ENCODE results near the gene GABRP.
A peak's percentile ranks its signal among the peaks of the same experiment; 100 is the strongest.
"Not testable (repeated sequence)": the region's sequence is repeated elsewhere in the genome, so short reads cannot be mapped to it uniquely, and the experiment has no call there.

The GABRP gene

DNA sequence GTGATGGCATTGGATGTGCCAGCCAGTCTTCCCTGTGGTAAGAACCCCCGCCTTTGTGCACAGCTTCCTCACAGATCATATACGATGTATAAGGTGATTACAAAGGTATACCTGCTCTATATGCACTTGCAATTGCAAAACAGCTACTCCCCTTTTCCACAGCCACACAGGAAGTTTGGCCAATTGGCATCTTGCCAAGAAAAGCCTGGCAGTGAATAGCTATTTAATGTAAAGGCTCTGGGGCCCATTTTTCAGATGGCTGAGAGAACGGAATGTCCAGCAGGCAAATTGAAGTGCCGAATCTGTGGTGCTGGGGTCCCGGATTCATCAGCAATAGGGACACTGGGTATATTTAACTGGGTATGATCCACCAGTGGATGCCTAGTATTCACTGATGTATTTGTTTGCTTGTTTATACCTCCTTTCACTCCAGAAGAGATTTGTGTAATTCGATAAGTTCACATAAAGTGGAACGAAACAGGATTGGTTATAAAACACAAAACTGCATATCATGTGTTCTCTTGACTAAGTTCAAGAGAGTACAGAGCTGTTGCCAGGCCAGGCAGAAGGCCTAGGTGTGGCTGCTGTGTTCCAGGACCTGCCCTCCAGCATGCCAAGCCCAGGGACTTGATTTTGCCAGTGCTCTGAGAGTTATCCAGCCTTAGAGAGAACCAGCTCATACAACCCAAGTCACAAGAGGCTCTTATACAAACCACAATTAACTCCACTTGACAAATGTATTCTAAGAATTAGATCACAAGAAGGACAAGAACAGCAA, 27.7 kb upstream of the GABRP start:
- no peak for DNase-seq

DNA sequence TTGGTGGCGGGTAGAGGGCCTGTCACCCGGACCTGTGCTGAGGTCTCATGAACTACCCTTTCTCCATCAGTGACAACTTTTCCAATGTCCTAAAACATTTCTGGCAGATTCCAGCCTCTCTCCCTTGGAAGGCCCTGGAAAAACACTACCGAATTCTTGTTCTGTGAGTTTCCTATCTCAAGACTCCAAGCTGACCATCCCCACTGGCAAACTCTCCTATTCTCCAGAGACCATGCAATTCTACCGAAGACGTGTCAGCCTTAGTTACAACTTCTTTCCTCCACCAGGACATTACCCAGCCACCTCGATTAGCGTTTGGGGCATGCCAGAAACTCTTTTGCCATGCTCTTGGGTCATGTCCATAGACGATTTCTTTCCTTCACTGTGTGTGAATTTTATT, 26.8 kb upstream of the GABRP start:
- DNase-seq, result no peak

DNA sequence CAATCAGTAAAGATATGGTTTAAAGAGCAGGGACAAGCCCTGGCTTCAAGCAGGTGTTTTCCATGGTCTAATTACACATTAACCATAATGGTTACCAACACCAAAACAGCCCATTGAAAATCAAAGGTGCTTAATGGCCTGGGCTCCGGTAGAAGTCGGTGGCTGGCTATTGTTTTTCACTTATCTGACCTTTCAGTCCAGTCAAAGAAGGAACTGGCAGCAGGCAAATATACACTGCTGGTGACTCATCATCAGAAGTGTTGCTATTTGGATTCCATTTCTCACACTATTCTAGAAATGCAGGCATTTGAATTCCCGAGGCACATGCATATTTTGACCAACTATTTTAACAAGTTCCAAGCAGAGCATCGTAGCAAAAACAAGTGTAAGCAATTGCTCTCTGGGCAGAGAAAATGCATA, 26.3 kb upstream of the GABRP start:
- DNase-seq, result no peak

DNA sequence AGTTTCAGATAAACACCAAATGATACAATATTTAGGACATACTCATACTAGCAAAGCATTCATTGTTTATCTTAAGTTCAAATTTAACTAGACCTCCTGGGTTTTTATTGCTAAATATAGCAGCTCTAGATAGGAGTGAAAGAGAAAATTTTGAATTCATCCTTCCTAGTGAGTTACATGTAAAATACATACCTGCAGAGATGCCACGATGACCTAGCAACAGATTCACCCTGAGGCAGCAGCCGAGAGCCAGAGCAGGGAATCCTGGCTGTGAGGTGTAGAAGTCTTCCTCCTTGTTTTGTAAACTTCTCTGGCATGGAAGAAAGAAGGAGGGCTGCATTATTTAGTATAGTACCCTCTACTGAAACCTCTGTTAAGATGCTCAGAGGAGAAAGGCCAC, 25.9 kb upstream of the GABRP start:
- no peak for DNase-seq

DNA sequence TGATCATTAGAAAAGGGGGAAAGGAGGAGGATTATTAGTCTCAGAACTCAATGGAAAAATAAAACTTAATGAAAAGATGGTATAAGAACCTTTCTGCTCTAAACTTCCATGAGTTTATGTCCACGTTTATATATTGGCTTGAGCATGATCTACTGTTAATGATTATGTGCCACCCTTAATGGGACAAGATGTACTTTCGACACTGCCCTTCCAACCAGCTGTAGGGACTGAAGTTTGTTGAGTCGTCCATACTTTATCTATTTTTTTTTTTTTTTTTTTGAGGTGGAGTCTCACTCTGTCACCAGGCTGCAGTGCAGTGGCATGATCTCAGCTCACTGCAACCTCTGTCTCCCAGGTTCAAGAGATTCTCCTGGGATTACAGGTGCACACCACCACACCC, 25.0 kb upstream of the GABRP start:
- DNase-seq, result no peak

DNA sequence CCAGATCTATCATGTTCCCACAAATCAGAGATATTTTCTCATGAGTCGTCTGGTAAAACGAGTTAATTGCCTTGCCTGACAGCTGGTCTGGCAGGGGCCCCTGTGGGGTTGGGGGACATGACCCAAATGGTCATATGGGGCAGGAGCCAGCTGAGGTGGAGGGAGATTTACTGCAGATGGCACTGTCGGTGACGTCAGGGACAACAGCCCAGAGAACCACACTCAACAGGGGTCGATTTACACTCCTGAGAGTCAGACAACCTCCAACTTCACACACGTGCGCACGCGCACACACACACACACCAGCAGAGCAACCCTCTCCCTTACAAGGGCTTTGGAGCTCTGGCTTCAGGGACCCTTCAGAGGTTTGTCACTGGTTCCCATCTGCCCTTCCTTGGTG, 23.4 kb upstream of the GABRP start:
- no peak for DNase-seq

DNA sequence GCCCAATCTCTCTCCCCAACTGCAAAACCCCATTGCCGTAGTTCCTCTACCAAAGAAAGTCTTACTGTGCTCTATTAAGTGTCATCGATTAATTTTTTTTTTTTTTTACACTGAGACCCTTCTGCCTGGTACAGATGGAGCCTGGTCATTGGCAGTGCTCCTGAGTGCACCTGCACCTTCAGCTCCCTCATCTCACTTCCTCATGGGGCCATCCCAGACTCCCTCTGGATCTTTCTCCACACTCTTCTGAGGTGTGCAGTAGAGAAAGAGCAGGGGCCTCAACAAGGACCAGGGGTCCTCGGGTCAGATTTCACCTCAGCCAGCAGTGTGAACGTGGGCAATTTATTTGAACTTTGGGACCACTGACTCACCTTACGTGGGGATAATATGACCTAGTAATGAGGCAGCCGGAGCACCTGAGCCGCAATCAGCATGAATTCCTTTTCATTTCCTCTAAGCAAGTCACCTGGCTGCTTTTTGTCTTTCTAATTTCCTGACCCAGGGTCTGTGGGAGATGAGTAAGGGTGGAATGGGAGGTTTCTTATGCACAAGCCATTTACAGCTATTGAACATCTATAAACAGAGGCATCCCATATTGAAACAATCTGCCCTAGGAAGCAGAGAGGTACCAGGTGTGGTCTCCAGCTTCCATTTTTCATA, 22.3 kb upstream of the GABRP start:
- no peak for DNase-seq

DNA sequence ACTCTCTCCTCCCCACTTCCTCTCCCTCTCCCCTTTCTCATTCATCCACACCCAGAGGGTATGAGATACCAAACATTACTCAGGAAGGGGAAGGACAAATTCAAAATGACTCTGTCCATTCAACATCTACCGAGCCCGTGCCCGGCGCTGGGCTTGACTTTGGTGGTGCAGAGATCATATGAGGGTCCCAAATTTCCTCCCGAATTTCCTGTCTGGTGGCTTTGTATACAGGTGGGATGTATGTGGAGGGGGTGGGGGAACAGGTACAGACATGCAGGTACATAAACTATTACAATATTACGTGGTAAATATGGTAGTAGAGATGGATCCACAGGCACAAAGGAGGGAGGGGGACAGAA, 21.8 kb upstream of the GABRP start:
- DNase-seq, result no peak

DNA sequence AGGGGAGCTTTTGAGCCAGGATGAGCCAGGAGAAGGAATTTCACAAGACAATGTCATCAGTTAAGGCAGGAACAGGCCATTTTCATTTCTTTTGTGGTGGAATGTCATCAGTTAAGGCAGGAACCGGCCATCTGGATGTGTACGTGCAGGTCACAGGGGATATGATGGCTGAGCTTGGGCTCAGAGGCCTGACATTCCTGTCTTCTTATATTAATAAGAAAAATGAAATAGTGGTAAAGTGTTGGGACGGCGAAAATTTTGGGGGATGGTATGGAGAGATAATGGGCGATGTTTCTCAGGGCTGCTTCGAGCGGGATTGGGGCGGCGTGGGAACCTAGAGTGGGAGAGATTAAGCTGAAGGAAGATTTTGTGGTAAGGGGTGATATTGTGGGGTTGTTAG, 21.2 kb upstream of the GABRP start:
- DNase-seq, result not testable (repeated sequence)

DNA sequence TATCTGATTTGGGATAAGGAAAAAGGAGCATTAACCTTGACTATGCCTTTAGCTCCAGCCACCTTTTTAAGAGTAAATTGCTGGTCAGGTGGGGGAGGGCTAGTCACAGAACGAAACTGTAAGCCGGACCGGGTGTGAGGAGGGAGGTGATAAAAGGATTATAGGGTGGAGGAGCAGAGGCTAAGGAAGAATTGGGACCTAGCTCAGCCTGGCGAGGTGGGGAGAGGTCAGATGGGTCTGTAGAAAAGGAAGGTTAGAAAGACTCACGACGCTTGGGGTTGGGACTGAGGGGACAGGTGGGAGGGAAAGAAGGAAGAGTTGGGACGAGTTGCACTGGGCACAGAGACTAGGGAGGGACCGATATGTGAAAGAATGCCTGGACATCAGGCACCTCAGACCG, 17.7 kb upstream of the GABRP start:
- DNase-seq, result not testable (repeated sequence)

DNA sequence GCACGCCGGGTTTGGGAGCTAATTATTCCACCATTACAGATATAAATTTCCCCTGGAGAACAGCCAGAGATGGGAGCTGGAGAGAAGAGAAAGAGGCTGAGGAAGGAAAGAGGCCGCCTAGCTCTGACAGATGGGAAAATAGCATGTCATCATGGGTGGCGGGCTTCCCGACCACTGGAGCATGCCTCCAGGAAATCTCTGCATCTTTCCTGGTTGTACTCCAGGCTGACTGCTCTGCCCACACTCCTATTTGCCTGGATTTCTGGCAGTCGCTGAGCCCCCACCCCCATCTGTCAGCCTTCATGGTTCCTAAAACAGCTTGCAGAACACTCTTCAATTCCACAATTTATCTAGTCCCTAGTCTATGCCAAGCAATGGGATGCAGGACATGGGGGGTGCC, 14.3 kb upstream of the GABRP start:
- DNase-seq, result no peak

DNA sequence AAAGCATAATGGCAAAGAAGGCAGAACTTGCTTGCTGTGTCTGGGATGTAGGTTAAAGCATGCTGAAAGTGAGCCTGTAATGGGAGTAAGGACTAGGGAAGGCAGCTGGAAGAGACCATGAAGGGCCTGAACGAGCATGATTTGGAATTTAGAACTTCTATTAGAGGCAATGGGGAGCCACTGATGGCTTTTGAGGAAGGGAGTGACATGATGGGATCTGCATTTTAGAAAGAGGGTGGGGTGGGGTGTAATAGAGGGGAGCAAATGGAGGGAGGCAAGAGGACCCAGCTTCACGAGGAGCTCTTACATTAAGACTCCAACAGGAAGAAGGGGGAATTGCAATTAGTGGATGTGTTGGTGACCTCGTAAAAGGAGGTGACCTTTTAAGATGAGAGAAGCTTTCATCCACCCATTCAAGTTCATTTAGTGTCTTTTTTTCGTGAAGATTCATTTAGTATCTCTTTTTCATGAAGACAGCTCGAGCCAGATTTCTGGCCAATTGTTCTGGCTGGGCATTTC, 13.6 kb upstream of the GABRP start:
- DNase-seq, result no peak

DNA sequence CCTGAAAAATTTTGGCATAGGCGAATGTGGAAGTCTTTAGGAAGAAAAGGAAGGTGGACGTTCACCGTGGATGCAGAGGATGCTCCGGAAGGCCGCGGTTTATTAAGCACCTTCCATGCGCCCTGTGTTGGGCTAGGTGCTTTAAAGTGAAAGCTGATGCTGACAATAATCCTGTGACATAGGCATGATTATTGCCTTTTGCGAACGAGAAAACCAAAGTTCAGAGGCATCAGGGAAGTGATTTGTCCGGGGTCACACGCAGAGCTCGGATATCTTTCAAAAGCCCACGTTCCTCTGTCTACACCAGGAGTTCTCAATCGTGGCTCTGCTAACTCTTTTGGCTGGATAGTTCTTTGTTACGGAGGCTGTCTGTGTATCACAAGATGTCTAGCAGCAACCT, 12.0 kb upstream of the GABRP start:
- DNase-seq, result no peak

DNA sequence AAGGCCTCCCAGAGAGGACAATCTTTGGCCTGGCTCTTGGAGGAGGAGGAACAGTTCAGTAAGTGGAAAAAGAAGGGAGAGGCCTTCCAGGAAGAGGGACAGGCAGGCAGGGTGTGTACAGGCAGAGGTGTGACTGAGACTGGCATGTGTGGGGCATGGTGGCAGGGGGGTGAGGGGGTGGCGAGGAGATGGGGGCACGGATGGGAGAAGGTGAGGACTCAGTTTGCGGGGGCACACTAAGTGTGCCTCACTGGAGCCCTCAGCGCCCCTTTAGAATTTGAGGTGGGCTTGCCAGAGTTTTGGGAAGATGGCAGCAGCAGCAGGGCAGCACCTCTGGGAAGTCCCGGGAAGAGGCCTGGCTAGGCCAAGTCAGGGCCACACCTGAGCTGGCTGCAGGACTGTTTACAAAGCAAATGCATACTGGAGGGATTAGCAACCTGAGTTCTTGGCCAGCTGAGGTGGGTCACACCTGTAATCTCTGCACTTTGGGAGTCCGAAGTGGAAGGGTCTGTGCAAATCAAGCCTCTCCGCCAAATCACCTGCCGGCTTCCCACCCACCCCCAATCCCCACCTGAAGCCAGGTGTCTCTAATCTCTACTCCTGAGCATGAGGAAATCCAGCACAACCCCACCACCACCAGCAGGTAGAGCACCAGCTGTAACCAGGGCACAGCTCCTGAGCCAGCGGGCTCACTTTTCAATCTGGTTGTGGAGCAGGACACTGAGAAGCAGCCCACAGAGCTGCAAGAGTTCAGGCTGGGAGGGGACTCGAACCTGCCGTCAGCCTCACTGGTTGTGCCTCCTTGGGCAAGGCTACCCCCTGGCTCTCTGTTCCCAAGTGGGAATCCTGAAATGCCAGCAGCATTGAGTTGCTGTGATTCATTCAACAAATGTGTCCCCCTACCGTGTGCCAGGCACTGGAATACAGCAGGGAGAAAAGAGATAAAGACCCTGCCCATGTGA, 10.2 kb upstream of the GABRP start:
- no peak for DNase-seq

DNA sequence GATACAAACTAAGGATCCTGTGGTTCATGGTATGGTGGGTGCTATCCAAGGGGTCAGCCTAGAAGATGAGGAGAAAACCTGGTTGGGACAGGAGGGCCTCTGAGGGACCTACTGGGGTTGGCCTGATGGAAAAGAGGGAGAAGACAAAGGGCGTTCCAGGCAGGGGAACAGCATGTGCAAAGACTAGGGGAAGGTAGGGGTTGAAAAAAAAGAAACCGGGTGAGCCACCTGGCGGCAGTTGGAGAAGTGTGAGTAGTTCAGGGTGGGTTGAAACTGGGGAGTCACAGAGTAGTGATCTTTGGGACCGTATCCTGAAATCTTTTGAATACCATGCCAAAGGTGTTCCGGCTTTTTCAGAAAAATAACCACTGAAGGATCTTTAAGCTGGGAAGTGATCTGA, 8.7 kb upstream of the GABRP start:
- no peak for DNase-seq

DNA sequence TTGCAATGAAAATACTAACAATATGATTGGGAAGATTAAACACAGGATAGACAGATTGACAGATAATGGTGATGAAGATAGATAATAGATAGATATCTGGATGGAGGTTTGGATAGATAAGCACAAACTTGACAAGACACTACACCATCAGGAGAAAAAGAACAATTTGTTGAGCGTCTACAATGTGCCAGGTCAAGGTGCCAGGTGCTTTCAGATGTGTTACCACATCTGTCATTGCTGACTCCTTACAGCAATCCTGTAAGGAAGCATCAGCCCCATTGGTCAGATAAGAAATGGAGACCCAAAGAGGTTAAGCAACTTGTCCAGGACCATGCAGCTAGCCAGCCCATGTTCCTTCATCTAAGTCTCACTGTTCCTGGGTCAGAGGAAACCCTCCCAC, 1.6 kb upstream of the GABRP start:
- DNase-seq, result no peak

DNA sequence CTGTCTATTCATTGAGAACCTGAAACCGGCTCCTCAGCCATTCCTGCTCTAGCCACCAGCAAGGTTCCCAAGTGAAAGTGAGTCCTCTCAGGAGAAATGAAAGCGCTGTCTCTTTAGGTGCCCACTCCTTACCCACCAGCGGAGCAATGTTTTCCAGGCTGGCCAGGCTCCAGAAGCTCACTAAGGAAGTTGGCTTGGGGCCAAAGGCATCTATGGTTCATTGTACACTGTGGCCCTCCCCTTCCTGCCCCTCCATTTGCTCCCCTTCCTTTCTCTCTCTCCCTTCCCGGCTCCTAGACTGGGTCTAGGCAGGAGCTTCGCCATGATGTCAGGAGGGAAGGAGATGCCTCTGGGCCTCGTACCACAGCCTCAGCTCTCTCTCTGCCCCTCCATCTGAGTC, 1.1 kb upstream of the GABRP start:
- no peak for DNase-seq

DNA sequence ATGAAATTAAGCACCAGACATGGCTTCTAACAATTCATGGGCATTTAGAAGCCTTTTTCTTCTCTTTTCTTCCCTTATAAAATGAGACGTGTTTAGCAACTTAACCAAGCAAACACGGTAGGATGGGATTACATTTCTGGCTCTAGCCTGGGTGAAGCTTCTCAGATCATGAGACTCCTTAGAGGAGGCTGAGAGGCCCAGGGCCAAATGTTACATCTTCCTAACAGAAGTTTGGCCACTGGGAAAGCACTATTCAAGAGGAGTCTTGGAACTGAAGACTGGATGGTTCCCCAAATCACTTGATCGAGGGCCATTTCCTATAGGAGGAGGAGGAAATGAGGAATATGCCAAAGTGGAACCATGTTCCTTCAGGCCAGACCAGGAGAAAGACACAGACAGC, 1.9 kb downstream of the GABRP start:
- no peak for DNase-seq

DNA sequence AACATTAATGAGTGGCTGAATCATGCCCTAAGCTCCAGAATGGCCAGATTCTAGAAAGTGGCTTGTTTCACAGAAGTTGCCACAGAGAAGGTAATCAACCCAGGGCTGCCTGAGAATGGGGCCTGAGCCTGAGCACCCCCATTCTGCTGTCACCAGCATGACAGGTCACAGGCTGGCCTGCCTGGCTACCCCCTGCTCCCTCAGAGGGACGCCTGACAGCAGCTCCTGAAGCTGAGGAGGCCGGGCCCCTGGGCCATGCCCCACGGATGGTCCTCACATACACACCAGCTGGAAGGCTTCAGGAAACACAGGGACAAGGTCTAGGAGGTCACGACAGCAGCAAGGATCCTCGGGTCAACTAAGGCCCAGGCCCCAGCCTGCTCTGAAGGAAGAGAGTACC, 3.7 kb downstream of the GABRP start:
- DNase-seq, result no peak

DNA sequence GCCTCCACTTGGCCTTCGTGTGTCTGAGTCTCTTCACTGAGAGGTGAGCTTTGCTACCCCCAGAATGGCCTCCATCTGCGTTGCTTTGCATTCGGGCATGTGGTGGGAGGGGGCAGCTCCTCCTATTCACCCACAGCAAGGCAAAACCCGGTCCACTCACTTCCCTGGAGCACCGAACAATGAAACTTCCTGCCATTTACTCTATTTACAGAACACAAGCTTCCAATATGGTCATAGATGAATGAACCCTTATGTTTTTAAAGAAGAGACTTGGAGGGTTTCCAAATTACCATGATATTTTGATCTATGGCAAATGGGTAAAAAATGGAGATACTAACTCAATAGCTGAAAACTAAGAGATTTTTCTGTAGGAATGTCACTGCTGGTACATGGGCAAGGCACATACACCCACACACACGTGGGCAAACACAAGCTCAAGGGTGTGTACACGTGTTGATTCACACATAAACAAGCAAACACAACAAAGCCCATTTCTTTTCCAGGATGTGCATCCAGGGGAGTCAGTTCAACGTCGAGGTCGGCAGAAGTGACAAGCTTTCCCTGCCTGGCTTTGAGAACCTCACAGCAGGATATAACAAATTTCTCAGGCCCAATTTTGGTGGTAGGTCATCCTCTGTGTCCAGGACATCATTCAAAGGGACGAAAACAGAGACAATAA, 5.2 kb downstream of the GABRP start:
- DNase-seq, result no peak

DNA sequence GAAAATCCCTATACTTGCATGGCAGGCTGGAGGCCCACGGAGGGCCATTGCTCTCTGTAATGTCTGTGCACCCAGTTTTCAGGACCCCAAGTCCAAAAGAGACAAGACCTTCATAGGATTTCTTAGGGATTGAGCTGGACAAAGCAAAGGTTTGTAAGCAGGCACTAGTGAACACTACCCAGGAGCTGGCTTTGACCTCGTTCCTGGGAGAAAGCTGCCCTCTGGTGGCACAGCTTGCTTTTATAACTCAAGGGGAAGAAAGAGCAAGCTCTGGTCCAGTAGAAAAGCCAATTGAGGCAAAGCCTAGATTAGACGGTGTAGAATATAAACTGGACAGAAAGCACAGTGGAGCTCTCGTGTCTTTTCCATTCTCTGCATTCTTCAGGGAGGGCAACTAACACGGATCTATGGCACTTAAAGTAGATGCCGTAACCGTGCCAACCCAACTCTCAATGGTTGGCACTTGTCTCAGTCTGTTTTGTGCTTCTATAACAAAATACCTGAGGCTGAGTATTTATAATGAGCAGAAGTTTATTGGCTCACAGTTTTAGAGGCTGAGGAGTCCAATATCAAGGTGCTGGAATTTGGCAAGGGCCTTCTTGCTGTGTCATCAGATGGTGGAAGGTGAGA, 7.9 kb downstream of the GABRP start:
- DNase-seq, result peak; percentile 7

DNA sequence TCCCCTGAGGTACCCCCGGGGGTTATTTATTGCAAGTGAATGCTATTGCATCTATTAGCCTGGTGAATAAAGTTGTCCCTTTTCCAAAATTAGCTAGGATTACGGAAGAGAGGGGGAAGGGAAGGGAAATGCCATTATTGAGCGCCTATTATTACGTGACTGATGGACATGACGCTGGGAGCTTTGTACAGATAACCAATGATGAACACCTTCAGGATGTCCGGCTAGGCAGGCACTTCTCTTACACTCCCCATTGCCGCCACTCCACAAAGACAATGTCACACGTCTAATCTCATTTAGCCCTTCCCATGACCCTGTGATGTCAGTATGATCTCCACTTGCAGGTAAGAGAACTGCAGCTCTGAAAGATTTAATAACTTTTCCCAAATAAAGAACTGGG, 9.4 kb downstream of the GABRP start:
- DNase-seq, result no peak

DNA sequence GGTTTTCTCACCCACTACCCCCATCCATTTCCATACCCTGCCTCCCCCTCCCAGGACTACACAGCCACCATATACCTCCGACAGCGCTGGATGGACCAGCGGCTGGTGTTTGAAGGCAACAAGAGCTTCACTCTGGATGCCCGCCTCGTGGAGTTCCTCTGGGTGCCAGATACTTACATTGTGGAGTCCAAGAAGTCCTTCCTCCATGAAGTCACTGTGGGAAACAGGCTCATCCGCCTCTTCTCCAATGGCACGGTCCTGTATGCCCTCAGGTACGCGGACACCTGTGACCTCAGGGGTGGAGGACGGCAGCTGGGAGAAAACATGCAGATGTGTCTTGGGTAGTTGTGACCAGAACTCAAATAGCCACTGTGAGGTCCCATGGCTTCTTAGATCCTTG, 11.6 kb downstream of the GABRP start:
- DNase-seq, result no peak

Measured in MV-4-11 (cell line).